ENCODE data around the gene ABCG1. TPM values are rescaled to one million over a fixed set of nuclear protein-coding genes. Genes with fewer than 3 reads are reported as not detected.
"Not testable (repeated sequence)": the region's sequence is repeated elsewhere in the genome, so short reads cannot be mapped to it uniquely, and the experiment has no call there.

ABCG1 gene
- total and polyA plus RNA-seq, 7 donors = 6.0 to 19.3 (median 11.6) TPM

- intact Hi-C loops (cut with DNase I) = no loop called here
- 91% methylated on average over 22 of the region's 22 CpGs for WGBS, 2 donors
- no peak for DNase-seq
These were observed 73.0 kb downstream of the ABCG1 start for GRCh38 chr21:42291751-42292562.

GRCh38 chr21:42292563-42293142 lies 73.7 kb downstream of the ABCG1 start:
- intact Hi-C loops (cut with DNase I); H3K27me3 ChIP-seq; H3K9me3 ChIP-seq; H3K4me3 ChIP-seq; H3K4me1 ChIP-seq; H3K27ac ChIP-seq; DNase-seq: not testable (repeated sequence)
- WGBS, 2 donors = 93 to 96% methylated on average over 4 of the region's 4 CpGs
- peaks cover 11 to 65% (median 21%) of the 10 kb centered on the region in 4 donors for H3K36me3 ChIP-seq

More at GRCh38 chr21:42291751-42292562, 73.0 kb downstream of the ABCG1 start:
- H3K9me3 ChIP-seq = no peaks in the 10 kb centered on the region
- H3K27me3 ChIP-seq = no peaks in the 10 kb centered on the region
- H3K4me3 ChIP-seq = no peak overlapping the region
- H3K4me1 ChIP-seq = no peaks in the 10 kb centered on the region
- H3K27ac ChIP-seq = no peak overlapping the region
- TF ChIP-seq POLR2A (IDR thresholded peaks at IDR 0.05) = no peak
- TF ChIP-seq CTCF (IDR thresholded peaks at IDR 0.05) = no peak
- TF ChIP-seq EP300 (IDR thresholded peaks at IDR 0.05) = no peak
- TF ChIP-seq POLR2AphosphoS5 (IDR thresholded peaks at IDR 0.05) = no peak
- H3K36me3 ChIP-seq = peaks cover 11 to 68% (median 21%) of the 10 kb centered on the region in 4 donors

- WGBS, 2 donors = 92 to 94% methylated on average over 17 of the region's 17 CpGs
- Histone ChIP-seq H3K4me1 (no peaks in the 10 kb centered on the region), H3K27me3 (no peaks in the 10 kb centered on the region), H3K9me3 (no peaks in the 10 kb centered on the region), H3K4me3 (no peak overlapping the region), H3K36me3 (peaks cover 11 to 54% (median 19%) of the 10 kb centered on the region in 4 donors), H3K27ac (no peak overlapping the region)
- intact Hi-C loops (cut with DNase I) = no loop called here
- TF ChIP-seq EP300 (IDR thresholded peaks at IDR 0.05) (no peak), CTCF (IDR thresholded peaks at IDR 0.05) (no peak)
- DNase-seq = no peak
These were observed 74.8 kb downstream of the ABCG1 start for GRCh38 chr21:42293649-42294272.

- DNase-seq = no peak
- Histone ChIP-seq H3K27ac (no peak overlapping the region), H3K36me3 (peaks cover 11 to 47% (median 19%) of the 10 kb centered on the region in 4 donors), H3K27me3 (no peaks in the 10 kb centered on the region), H3K9me3 (no peaks in the 10 kb centered on the region), H3K4me1 (no peaks in the 10 kb centered on the region), H3K4me3 (no peak overlapping the region)
- WGBS, 2 donors = 95% methylated on average over 22 of the region's 22 CpGs
- TF ChIP-seq CTCF (IDR thresholded peaks at IDR 0.05) (no peak), EP300 (IDR thresholded peaks at IDR 0.05) (no peak), POLR2AphosphoS5 (IDR thresholded peaks at IDR 0.05) (no peak), POLR2A (IDR thresholded peaks at IDR 0.05) (no peak)
- intact Hi-C loops (cut with DNase I) = no loop called here
These were observed 75.4 kb downstream of the ABCG1 start for GRCh38 chr21:42294273-42294880.

GRCh38 chr21:42295845-42296244 lies 76.9 kb downstream of the ABCG1 start:
- no peak for TF ChIP-seq POLR2AphosphoS5 (IDR thresholded peaks at IDR 0.05)
- no peak for TF ChIP-seq CTCF (IDR thresholded peaks at IDR 0.05)
- TF ChIP-seq POLR2A (IDR thresholded peaks at IDR 0.05) = no peak
- no peak for TF ChIP-seq EP300 (IDR thresholded peaks at IDR 0.05)
- no peak overlapping the region for H3K27ac ChIP-seq
- H3K27me3 ChIP-seq = no peaks in the 10 kb centered on the region
- 84 to 86% methylated on average over 15 of the region's 15 CpGs for WGBS, 2 donors
- DNase-seq = no peak
- no peaks in the 10 kb centered on the region for H3K9me3 ChIP-seq
- H3K4me1 ChIP-seq = no peaks in the 10 kb centered on the region
- H3K36me3 ChIP-seq = peaks cover 11 to 35% (median 19%) of the 10 kb centered on the region in 4 donors
- no peak overlapping the region for H3K4me3 ChIP-seq
- intact Hi-C loops (cut with DNase I) = no loop called here
